HG03196 (cell line): ENCODE data around the gene CD300LF.

Source experiments
- ATAC-seq: cut with Tn5 transposase; IDR thresholded peaks from one replicate; pipeline ENCODE4 v1.9.1; 2021; ENCODE audit not compliant: unreplicated experiment

CD300LF gene

GRCh38 chr17:74730491-74731346, 18.0 kb upstream of the CD300LF start:
- no peak for ATAC-seq

GRCh38 chr17:74729866-74730265, 17.1 kb upstream of the CD300LF start:
- ATAC-seq = no peak

GRCh38 chr17:74729368-74729767, 16.6 kb upstream of the CD300LF start:
- ATAC-seq = no peak

- no peak for ATAC-seq
Measured at GRCh38 chr17:74728702-74729075, 16.0 kb upstream of the CD300LF start.

- no peak for ATAC-seq
Measured at GRCh38 chr17:74728033-74728701, 15.4 kb upstream of the CD300LF start.

- ATAC-seq = no peak
Measured at GRCh38 chr17:74725111-74725510, 12.4 kb upstream of the CD300LF start.

GRCh38 chr17:74723891-74724290, 11.2 kb upstream of the CD300LF start:
- ATAC-seq = no peak

- ATAC-seq = no peak
Measured at GRCh38 chr17:74722782-74723181, 10.1 kb upstream of the CD300LF start.

GRCh38 chr17:74720506-74720905, 7.8 kb upstream of the CD300LF start:
- no peak for ATAC-seq

- ATAC-seq = no peak
Measured at GRCh38 chr17:74715144-74715543, 2.4 kb upstream of the CD300LF start.

GRCh38 chr17:74713171-74713755, 540 bp upstream of the CD300LF start:
- ATAC-seq = no peak

- ATAC-seq = no peak
Measured at GRCh38 chr17:74712301-74712700, 422 bp downstream of the CD300LF start.

GRCh38 chr17:74711058-74711824, 1.5 kb downstream of the CD300LF start:
- no peak for ATAC-seq

- no peak for ATAC-seq
Measured at GRCh38 chr17:74704544-74704943, 8.2 kb downstream of the CD300LF start.

- ATAC-seq = no peak
Measured at GRCh38 chr17:74703311-74703710, 9.4 kb downstream of the CD300LF start.

- no peak for ATAC-seq
Measured at GRCh38 chr17:74702116-74702871, 10.4 kb downstream of the CD300LF start.

GRCh38 chr17:74699236-74699635, 13.5 kb downstream of the CD300LF start:
- no peak for ATAC-seq

GRCh38 chr17:74698069-74698468, 14.7 kb downstream of the CD300LF start:
- ATAC-seq = no peak

GRCh38 chr17:74697515-74697914, 15.2 kb downstream of the CD300LF start:
- no peak for ATAC-seq

- no peak for ATAC-seq
Measured at GRCh38 chr17:74695629-74696028, 17.1 kb downstream of the CD300LF start.

GRCh38 chr17:74694081-74694480, 18.6 kb downstream of the CD300LF start:
- no peak for ATAC-seq
